Ishikawa (cell line): Measurements from ENCODE around the gene HADHA.

Experiments
- CEBPB ChIP-seq: IDR thresholded peaks from 2 replicates; pipeline ENCODE4 v1.6.1; 2012
- CREB1 ChIP-seq: IDR thresholded peaks from 2 replicates; pipeline ENCODE4 v1.6.1; 2012; ENCODE audit warnings: low read depth
- EGR1 ChIP-seq: IDR thresholded peaks from 2 replicates; pipeline ENCODE4 v1.6.1; 2012
- FOXM1 ChIP-seq: IDR thresholded peaks from 2 replicates; pipeline ENCODE4 v1.6.1; 2012; ENCODE audit warnings: low read depth, borderline replicate concordance
- MAX ChIP-seq: IDR thresholded peaks from 2 replicates; pipeline ENCODE4 v1.6.1; 2012
- NFIC ChIP-seq: IDR thresholded peaks from 2 replicates; pipeline ENCODE4 v1.6.1; 2012
- RAD21 ChIP-seq: IDR thresholded peaks from 2 replicates; pipeline ENCODE4 v1.6.1; 2012; ENCODE audit warnings: low read depth
- REST ChIP-seq: IDR thresholded peaks from 2 replicates; pipeline ENCODE4 v1.6.1; 2012; ENCODE audit warnings: low read depth, mild to moderate bottlenecking
- TAF1 ChIP-seq: IDR thresholded peaks from 2 replicates; pipeline ENCODE4 v1.6.1; 2012; ENCODE audit warnings: low read depth, mild to moderate bottlenecking
- TEAD4 ChIP-seq: IDR thresholded peaks from 2 replicates; pipeline ENCODE4 v1.6.1; 2012
- YY1 ChIP-seq: IDR thresholded peaks from 2 replicates; pipeline ENCODE4 v1.6.1; 2012; ENCODE audit warnings: low read depth
- ZBTB7A ChIP-seq: IDR thresholded peaks from 2 replicates; pipeline ENCODE4 v1.6.1; 2012; ENCODE audit warnings: low read depth
- TF ChIP-seq, protein P1 (sequence below): IDR thresholded peaks from 2 replicates; pipeline ENCODE4 v1.6.1; 2012

The HADHA gene

GRCh38 chr2:26245810-26246209 lies 1.4 kb upstream of the HADHA start:
- no peak for TF ChIP-seq RAD21
- no peak for TF ChIP-seq MAX
- no peak for TF ChIP-seq CEBPB
- TF ChIP-seq FOXM1 = no peak
- no peak for TF ChIP-seq TAF1
- TF ChIP-seq, protein P1, sequence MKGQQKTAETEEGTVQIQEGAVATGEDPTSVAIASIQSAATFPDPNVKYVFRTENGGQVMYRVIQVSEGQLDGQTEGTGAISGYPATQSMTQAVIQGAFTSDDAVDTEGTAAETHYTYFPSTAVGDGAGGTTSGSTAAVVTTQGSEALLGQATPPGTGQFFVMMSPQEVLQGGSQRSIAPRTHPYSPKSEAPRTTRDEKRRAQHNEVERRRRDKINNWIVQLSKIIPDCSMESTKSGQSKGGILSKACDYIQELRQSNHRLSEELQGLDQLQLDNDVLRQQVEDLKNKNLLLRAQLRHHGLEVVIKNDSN = no peak
- TF ChIP-seq NFIC = no peak

DNA sequence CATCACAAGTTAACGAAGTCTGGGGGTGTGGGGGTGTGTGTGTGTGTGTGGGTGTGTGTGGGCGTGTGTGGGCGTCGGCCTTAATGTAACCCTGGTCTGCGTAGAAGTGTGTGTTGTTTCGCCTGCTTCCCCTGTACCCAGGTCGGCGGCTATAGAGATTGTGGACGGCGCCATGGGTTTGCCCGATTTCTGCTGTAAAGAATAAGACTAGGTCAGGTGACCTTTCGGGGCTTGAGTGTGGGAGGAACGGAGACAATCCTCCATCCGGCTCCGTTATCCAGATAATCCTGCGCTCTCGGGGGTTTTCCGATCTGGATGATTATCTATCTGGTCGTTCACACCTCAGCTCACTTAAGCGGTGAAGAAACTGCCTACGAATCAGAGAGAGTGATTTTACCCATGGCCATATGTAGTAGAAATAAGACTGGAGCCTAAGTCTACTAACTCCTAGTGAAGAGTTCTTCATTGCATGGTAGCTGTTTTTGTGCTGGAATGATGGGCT lies 850 bp upstream of the HADHA start:
- TF ChIP-seq CEBPB = no peak
- TF ChIP-seq TEAD4 = no peak
- TF ChIP-seq, protein P1 = peak; percentile 80
- no peak for TF ChIP-seq TAF1
- TF ChIP-seq REST = no peak
- TF ChIP-seq EGR1 = peak; percentile 89

GRCh38 chr2:26243470-26244308 lies 743 bp downstream of the HADHA start:
- no peak for TF ChIP-seq CEBPB

GRCh38 chr2:26241928-26242436 lies 2.5 kb downstream of the HADHA start:
- no peak for TF ChIP-seq ZBTB7A
- no peak for TF ChIP-seq FOXM1
- TF ChIP-seq TEAD4 = no peak
- TF ChIP-seq NFIC = no peak
- no peak for TF ChIP-seq RAD21
- TF ChIP-seq REST = no peak
- no peak for TF ChIP-seq TAF1
- TF ChIP-seq CREB1 = no peak
- TF ChIP-seq, protein P1 = no peak
- TF ChIP-seq MAX = no peak

DNA sequence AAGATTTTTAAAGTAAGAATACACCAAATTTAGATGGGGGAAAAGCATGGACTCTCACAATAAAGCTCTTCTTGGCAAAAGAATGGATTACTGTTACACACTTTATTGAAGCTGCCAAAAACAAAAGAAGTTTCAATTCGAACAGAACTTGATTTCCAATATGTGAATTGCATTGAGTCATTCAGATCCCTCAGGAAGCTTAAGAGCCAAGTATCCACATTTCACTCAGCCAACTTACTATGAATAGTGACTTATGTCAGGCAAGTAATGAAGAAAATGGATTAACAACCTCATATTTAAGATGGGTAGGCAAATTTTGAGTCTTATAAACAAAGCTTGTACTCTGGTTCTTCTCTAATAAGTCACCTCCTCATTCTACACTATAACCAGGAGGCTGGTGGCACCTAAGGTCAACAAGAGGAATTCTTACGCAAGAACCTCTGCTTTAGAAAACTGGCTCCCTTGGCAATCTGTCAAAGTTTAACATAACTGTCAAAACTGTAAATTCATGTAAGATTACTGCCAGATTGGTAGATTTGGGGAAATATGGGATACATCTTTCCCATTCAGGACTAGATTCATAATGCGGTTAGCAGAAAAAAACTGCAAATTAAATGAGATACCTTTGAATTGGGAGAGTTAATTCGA lies 6.0 kb downstream of the HADHA start:
- no peak for TF ChIP-seq YY1
- no peak for TF ChIP-seq TEAD4
- TF ChIP-seq CEBPB = peak; percentile 66
- no peak for TF ChIP-seq EGR1
- no peak for TF ChIP-seq REST
- TF ChIP-seq RAD21 = no peak
- no peak for TF ChIP-seq FOXM1
